Measurements from ENCODE around the gene ENPEP.

DNA sequence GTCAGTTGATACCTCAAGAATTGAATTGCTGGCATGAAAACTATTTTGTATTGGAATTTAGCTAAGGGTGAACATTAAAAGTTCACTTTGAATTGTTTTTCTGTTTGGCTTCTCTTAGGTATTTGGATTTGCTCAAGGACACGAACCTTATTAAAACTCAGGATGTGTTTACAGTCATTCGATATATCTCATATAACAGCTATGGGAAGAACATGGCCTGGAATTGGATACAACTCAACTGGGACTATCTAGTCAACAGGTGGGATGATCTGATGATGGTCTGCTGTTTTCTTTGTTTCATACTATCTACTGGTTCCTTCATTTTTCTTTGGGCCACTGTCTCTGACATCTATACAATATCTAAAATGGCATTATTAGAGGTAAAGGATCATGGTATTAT, 77.2 kb downstream of the ENPEP start:
- TF ChIP-seq POLR2AphosphoS5 (IDR thresholded peaks at IDR 0.05; ENCODE audit: low read depth, low read length) = no peak
- TF ChIP-seq POLR2A (IDR thresholded peaks at IDR 0.05; ENCODE audit: low read depth, low read length) = no peak

Data from GM12892 (cell line).